Measurements from ENCODE around the gene NDST4. TPM values are rescaled to one million over a fixed set of nuclear protein-coding genes. Genes with fewer than 3 reads are reported as not detected.

The NDST4 gene
- total RNA-seq, 1 experiment from 2014 or later: not detected

DNA sequence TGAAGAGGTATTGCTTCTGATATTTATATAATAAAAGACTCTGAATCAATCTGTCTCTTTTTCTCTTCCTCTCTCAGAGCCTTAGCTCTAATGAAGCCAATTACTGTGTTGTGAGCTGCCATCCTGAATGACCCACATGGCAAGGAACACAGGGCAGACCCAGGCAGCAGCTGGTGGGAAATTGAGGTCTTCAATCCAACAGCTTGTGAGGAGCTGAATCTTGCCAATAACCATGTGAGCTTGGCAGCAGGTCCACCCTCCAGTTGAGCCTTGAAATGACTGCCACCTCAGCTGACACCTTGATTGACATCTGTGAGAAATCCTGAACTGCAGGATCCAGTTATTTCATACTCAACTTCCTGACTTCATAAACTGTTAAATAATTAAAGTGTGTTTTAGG lies 149.4 kb downstream of the NDST4 start:
- no peak overlapping the region for H2BK20ac ChIP-seq (ENCODE audit: low read depth, low read length, poor library complexity, severe bottlenecking)
- no peak overlapping the region for H2BK120ac ChIP-seq (ENCODE audit: low read depth, low read length, poor library complexity, severe bottlenecking)
- H3K9me3 ChIP-seq (ENCODE audit: control insufficient read depth, low read depth, low read length): no peaks in the 10 kb centered on the region
- no peak overlapping the region for H3T11ph ChIP-seq (ENCODE audit: low read length)
- H3K4me1 ChIP-seq (ENCODE audit: insufficient read depth, low read length): no peaks in the 10 kb centered on the region
- no peak overlapping the region for H3K4ac ChIP-seq (ENCODE audit: low read depth, low read length)
- H3K18ac ChIP-seq (ENCODE audit: insufficient read length, low read depth, low read length): no peak overlapping the region
- H4K91ac ChIP-seq (ENCODE audit: insufficient read length, low read depth, low read length): no peak overlapping the region
- H2BK5ac ChIP-seq (ENCODE audit: insufficient read length, low read length): no peak overlapping the region
- Mint-ChIP-seq H3K27ac (no peak overlapping the region), H3K9me3 (peaks cover 0 to 7% of the 10 kb centered on the region in 2 experiments; a peak in 4 of 5 replicates), H3K4me1 (no peaks in the 10 kb centered on the region; a peak in 1 of 4 replicates), H3K36me3 (ENCODE audit: insufficient read depth in 1 of 3, low read depth in 3 of 3) (peaks cover 0 to 6% (median 0%) of the 10 kb centered on the region in 3 experiments; a peak in 3 of 7 replicates), H3K27me3 (ENCODE audit: low read depth) (no peaks in the 10 kb centered on the region; the same call in 1 of the 2 replicates), H3K4me3 (no peak overlapping the region)
- H2AFZ ChIP-seq (ENCODE audit: low read length): no peak overlapping the region
- H3K27ac ChIP-seq (ENCODE audit: insufficient read length, low read depth, low read length): no peak overlapping the region
- no peak overlapping the region for H4K8ac ChIP-seq (replicated peaks; ENCODE audit: insufficient read length, low read depth, low read length)
- H3K23me2 ChIP-seq (ENCODE audit: insufficient read length, low read depth, low read length, poor library complexity, severe bottlenecking): no peaks in the 10 kb centered on the region
- H3K79me1 ChIP-seq (ENCODE audit: insufficient read depth, low read depth, low read length, poor library complexity, severe bottlenecking): no peaks in the 10 kb centered on the region
- H2BK15ac ChIP-seq (ENCODE audit: low read depth, low read length): no peak overlapping the region
- no peak overlapping the region for H2BK12ac ChIP-seq (ENCODE audit: insufficient read length, low read depth, low read length)
- no peaks in the 10 kb centered on the region; the same call in 1 of the 2 replicates for H3K79me2 ChIP-seq (ENCODE audit: insufficient read depth, low read length)
- TF ChIP-seq, protein P1, sequence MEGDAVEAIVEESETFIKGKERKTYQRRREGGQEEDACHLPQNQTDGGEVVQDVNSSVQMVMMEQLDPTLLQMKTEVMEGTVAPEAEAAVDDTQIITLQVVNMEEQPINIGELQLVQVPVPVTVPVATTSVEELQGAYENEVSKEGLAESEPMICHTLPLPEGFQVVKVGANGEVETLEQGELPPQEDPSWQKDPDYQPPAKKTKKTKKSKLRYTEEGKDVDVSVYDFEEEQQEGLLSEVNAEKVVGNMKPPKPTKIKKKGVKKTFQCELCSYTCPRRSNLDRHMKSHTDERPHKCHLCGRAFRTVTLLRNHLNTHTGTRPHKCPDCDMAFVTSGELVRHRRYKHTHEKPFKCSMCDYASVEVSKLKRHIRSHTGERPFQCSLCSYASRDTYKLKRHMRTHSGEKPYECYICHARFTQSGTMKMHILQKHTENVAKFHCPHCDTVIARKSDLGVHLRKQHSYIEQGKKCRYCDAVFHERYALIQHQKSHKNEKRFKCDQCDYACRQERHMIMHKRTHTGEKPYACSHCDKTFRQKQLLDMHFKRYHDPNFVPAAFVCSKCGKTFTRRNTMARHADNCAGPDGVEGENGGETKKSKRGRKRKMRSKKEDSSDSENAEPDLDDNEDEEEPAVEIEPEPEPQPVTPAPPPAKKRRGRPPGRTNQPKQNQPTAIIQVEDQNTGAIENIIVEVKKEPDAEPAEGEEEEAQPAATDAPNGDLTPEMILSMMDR (conservative IDR thresholded peaks at IDR 0.05): no peak
- H3K23ac ChIP-seq (ENCODE audit: insufficient read length, low read depth, low read length): no peak overlapping the region
- H4K5ac ChIP-seq (ENCODE audit: insufficient read length, low read depth, low read length): no peak overlapping the region
- H2AK5ac ChIP-seq (ENCODE audit: insufficient read length, low read length): no peak overlapping the region
- DNase-seq: no peak
- H3K56ac ChIP-seq (ENCODE audit: insufficient read length, low read depth, low read length): no peak overlapping the region
- H3K9ac ChIP-seq (ENCODE audit: extremely low read depth, insufficient read length, low read length): no peak overlapping the region
- 0 out of 2 replicates have a peak overlapping the region, but pooled peaks have one; percentile 17 for H3K14ac ChIP-seq (ENCODE audit: insufficient read depth, low read length)
- no peaks in the 10 kb centered on the region for H3K27me3 ChIP-seq (ENCODE audit: insufficient read depth, low read length)
- no peak overlapping the region for H3K4me2 ChIP-seq (ENCODE audit: insufficient read depth, insufficient read length, low read length)
- H4K20me1 ChIP-seq (ENCODE audit: control insufficient read depth, insufficient read depth, insufficient read length): no peaks in the 10 kb centered on the region

Data from H9 (cell line).